ENCODE results near the gene SUPT5H. TPM values are rescaled to one million over a fixed set of nuclear protein-coding genes. Genes with fewer than 3 reads are reported as not detected.
"Not testable (repeated sequence)": the region's sequence is repeated elsewhere in the genome, so short reads cannot be mapped to it uniquely, and the experiment has no call there.

The SUPT5H gene
- total RNA-seq, 2 experiments from 2014 or later = 179 to 189 TPM

DNA sequence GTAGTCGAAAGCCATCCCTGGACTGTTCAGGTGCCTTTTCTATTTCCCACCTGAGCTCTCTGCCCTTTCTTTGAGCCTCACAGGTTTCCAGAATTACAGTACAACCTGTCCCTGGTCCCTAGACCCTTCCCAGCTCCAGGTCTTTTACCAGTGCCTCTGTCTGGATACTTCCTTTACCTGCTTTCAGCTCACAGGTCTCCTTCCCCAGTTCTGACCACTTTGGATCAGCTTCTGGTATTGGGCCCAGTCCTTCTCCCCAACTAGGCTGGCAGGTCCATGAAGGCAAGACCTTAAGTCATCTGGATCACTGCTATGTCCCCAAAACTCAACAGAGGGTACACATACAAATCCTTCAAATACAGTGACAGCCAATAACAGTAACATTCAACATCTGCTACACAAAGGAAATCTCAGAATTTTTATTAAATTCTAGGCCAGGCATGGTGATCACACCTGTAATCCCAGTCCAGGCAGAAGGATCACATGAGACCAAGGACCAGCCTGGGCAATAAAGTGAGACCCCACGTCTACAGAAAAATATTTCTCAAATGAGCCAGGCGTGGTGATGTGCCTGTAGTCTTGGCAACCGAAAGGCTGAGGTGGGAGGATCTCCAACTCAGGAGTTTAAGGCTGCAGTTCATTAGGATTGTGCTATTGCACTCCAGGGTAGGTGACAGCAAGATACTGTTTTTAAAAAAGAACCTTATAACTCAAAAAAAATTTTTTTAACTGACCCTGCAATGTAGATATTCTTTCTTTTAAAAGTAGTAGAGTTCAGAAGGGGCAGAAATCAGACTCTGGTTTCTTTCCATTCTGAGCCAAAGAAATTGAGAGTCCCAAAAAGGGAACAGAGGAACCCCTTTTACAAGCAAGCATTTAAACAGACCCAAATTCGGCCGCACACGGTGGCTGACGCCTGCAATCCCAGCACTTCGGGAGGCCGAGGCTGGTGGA lies 11.0 kb upstream of the SUPT5H start:
- POLR2A ChIA-PET = interaction anchor here (0.5 to 5.9 kb wide), 8 partner anchors 12 to 99 kb away, joined by 5 to 110 read pairs (median 12); partner anchors contain the start of genes GMFG, MED29, PAF1 and SAMD4B

DNA sequence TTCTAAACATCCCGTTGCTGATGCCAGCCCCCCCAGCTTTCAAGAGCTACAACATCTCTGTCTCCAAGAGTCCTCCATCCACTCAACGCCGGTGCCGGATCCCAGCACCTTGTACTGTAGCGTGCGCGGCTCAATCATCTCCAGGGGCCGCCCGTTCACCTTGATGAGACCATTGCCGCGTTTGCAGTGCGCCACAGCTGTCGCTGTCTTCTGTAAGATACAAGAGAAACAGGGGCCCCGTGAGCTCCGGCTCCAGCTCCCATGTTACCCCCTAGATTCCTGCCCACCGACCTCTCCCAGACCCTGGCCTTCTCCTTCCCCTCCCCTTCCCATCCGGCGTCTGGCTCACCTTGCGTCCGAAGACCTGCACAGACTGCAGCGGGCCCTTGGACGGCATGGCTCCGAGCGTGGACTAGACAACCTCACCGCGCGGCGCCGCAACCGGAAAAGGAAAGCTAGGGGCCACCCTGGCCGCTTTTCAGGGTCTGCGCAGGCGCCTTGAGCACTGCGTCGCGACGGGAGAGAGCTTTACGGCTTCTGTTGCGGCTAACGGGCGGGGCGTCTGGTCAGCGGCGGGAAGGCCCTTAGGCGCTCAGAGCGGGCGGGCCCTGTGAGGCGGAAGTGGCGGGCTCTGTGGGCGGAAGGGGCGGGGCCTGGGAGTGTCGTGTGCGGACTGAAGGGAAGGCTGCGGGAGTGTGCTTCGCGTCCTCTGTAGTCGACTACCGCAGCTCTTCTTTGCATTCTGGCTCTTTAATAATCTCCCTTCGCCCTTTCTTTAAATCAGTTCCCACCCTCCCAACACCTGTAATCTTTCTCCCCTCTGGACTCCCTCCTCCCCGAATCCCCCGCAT lies 9.7 kb upstream of the SUPT5H start, which contains the start of gene RPS16:
Gene RPS16 (minus strand): TSS at position 451 of the 851 bp plus-strand sequence. CDS start 54 bp downstream, at position 397.
- POLR2A ChIA-PET = interaction anchor here (0.5 to 5.9 kb wide), 25 partner anchors 9 to 1828 kb away, joined by 3 to 110 read pairs (median 4); partner anchors contain the start of genes DLL3, EID2B, FBL and GMFG
- CTCF ChIA-PET = interaction anchor here (0.6 to 1.8 kb wide), 10 partner anchors 11 to 236 kb away, joined by 3 to 12 read pairs (median 4); partner anchors contain the start of genes EID2, MED29, PAF1 and PLEKHG2

More for the DNA sequence above, 11.0 kb upstream of the SUPT5H start:
- CTCF ChIA-PET = interaction anchor here (0.6 to 1.8 kb wide), 8 partner anchors 10 to 235 kb away, joined by 3 to 12 read pairs (median 4); partner anchors contain the start of genes EID2, MED29, PAF1 and PLEKHG2

DNA sequence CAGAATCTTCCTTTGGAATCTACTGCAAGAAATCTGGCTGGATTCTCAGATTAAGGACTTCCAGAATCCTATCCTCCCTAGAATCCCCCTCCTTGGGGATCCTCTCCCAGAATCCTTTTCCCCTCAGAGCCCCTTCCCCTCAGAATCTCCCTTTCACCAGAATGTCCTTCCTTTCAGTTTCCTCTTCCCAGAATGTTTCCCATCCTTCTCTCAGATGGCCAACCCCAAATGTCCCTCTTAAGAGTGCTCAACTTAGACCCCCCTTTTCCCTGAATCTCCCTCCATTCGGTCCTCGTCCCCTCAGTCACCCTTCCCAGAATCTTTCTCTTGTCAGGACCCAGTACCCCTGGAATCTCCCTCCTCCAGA lies 9.0 kb upstream of the SUPT5H start:
- CTCF ChIA-PET = interaction anchor here (0.7 to 1.8 kb wide), 9 partner anchors 10 to 235 kb away, joined by 3 to 12 read pairs (median 4); partner anchors contain the start of genes EID2, MED29, PAF1 and PLEKHG2
- POLR2A ChIA-PET = interaction anchor here (0.5 to 5.9 kb wide), 25 partner anchors 9 to 1827 kb away, joined by 3 to 110 read pairs (median 4); partner anchors contain the start of genes DLL3, EID2B, FBL and GMFG

DNA sequence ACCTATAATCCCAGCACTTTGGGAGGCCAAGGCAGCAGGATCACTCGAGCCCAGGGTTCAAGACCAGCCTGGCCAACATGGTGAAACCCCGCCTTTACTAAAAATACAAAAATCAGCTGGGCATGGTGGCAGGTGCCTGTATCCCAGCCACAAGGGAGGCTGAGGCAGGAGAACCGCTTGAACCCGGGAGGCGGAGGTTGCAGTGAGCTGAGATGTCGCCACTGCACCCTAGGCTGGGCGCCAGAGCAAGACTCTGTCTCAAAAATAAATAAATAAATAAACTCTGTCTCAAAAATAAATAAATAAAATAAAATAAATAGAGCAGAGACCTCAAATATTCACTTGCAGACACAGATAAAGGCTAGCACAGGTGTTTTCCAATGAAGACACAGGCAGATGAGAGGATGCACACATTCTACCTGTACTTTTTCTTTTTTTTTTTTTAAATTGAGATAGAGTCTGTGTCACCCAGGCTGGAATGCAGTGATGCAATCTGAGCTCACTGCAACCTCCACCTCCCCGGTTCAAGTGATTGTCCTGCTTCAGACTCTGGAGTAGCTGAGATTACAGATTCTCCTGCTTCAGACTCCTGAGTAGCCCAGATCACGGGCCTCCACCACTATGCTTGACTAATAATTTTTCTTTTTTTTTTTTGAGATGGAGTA lies 7.0 kb upstream of the SUPT5H start:
- ChIA-PET CTCF (interaction anchor here (0.7 to 1.5 kb wide), 4 partner anchors 22 to 101 kb away, joined by 3 to 5 read pairs (median 3); partner anchors contain the start of gene EID2B), POLR2A (interaction anchor here (0.7 kb wide), 1 partner anchor 842 kb away, joined by 3 read pairs; no protein-coding TSS in a partner anchor)

DNA sequence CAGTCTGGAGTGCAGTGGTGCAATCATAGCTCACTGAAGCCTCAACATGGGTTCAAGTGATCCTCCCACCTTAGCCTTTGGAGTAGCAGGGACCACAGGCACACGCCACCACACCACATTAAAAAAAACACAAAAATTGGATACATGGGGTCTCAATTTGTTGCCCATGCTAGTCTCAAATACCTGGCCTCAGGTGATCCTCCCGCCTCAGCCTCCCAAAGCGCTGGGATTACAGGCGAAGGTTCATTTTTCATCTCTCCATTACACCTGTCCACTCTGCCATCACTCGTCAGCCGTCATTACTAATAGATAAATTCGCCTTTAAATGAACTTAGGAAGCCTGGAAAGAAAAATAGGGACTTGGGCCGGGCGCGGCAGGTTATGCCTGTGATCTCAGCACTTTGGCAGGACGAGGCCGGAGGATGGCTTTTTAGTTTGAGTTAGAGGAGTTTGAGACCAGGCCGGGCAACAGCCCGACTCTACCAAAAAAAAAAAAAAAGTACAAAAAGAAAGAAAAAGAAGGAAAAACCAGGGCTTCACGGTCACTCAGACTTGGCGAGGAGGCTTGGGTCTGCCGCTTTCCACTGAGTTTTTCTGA lies 685 bp upstream of the SUPT5H start:
- ChIA-PET POLR2A (interaction anchor here (0.6 to 5.6 kb wide), 4 partner anchors 11 to 1108 kb away, joined by 4 to 110 read pairs (median 6); partner anchors contain the start of gene RPS16), CTCF (interaction anchor here (0.7 to 3.3 kb wide), 6 partner anchors 11 to 322 kb away, joined by 4 to 14 read pairs (median 6); partner anchors contain the start of gene EID2B)

DNA sequence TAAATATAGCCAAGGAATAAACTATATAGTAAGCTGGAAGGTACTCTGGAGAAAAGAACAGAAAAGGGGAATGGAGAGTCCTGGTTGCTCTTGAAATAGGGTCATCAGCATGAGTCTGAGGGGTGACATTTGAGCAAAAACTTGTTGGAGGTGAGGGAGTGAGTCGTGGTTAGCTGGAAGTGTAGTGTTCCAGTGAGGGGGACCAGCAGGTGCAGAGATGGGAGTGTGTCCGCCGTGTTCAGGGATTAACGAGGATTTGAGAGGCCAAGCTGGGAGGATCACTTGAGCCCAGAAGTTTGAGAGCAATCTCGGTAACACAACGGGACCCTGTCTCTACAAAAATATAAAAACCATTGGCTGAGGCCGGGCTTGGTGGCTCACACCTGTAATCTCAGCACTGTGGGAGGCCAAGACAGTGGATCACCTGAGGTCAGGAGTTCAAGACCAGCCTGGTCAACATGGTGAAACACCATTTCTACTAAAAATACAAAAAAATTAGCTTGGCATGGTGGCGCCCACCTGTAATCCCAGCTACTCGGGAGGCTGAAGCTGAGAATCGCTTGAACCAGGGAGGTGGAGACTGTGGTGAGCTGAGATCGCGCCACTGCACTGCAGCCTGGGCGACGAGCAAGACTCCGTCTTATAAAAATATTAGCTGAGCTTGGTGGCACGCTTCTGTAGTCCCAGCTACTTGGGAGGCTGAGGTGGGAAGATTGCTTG lies 1.1 kb downstream of the SUPT5H start:
- CTCF ChIA-PET = interaction anchor here (0.6 to 3.3 kb wide), 7 partner anchors 11 to 398 kb away, joined by 4 to 14 read pairs (median 4); partner anchors contain the start of genes EID2B and RPS16
- POLR2A ChIA-PET = interaction anchor here (0.7 to 5.6 kb wide), 3 partner anchors 13 to 51 kb away, joined by 3 to 110 read pairs (median 5); partner anchors contain the start of genes RPS16 and ZFP36

DNA sequence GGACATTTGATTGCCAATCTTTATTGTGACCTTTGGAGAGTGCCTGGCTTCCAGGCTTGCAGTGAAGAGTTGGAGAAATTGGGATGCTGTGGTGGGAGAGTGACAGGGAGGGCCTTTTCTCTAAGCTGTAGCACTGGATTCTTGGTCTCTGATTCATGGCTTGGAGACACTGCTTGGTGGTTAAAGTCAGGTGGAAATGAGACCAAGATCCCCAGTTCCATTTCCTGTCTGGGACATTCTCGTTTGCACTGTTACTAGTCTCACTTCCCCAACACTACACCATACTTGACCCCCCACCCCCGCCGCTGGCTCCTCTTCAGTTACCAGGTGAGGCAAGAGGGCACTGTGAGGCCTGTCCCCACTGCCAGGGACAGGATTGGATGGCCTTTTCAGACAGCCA lies 2.9 kb downstream of the SUPT5H start:
- ChIA-PET POLR2A (interaction anchor here (0.6 to 5.6 kb wide), 2 partner anchors 15 to 95 kb away, joined by 3 to 110 read pairs; partner anchors contain the start of gene RPS16), CTCF (interaction anchor here (1.2 to 1.3 kb wide), 2 partner anchors 34 to 84 kb away, joined by 3 read pairs; partner anchors contain the start of gene EID2B)

DNA sequence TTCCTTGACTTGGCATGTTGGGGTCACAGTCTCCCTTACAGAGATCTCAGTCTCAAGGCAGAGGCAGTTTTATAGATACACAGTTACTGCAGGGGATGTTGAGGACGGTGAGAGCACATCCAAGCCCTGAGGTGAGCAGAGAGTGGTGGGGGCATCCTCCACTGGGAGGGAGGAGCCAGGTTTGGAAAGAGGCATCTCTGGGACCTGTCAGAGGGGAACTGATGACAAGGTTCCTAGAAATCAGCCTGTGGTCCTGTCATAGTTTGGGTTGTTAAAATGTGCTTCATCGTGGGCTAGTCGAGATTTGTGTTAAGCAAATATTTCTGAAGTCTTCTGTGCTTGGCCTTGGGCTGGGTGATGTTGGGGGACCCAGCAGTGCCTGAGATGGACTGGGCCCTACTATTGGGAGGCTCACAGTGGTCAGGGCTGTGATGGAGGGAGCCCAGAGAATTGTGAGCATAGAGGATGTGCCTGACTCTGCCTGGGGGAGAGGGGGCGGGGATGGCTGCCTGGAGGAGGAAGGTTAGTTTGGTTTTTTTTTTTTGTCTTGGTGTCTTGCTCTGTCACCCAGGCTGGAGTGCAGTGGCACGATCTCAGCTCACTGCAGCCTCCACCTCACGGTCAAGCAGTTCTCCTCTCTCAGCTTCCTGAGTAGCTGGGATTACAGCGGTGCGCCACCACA lies 3.9 kb downstream of the SUPT5H start:
- ChIA-PET POLR2A (interaction anchor here (5.6 kb wide), 1 partner anchor 16 kb away, joined by 110 read pairs; the partner anchor contains the start of gene RPS16), CTCF (interaction anchor here (1.2 kb wide), 1 partner anchor 83 kb away, joined by 3 read pairs; the partner anchor contains the start of gene EID2B)

DNA sequence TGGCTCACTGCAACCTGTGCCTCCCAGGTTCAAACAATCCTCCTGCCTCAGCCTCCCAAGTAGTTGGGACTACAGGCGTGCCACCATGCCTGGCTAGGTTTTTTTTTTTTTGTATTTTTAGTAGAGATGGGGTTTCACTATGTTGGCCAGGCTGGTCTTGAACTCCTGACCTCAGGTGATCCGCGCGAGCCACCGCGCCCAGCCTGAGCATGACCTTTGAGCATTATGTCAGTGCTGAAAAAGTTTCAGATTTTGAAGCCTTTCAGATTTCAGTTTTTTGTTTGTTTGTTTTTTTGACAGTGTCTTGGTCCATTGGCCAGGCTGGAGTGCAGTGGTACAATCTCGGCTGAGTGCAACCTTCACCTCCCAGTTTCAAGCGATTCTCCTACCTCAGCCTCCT lies 5.9 kb downstream of the SUPT5H start:
- CTCF ChIA-PET, POLR2A ChIA-PET: not testable (repeated sequence)

DNA sequence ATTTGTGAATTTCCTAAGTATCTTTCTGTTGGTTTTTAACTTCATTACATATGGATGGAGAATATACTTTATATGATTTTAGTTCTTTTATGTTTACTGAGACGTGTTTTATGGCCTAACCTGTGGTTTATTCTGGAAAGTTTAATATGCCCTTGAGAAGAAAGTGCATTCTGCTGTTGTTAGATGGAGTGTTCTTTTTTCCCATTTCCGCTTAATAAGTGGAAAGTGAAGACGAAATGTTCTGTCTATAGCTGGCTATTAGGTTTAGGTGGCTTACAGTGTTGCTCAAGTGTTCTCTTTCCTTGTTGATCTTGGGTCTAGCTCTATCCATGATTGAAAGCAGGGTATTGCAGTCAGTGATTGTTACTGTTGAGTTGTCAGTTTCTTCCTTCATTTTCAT lies 18.0 kb downstream of the SUPT5H start:
- POLR2A ChIA-PET = no interaction called here
- CTCF ChIA-PET = interaction anchor here (0.6 to 0.9 kb wide), 3 partner anchors 12 to 47 kb away, joined by 4 to 5 read pairs (median 4); no protein-coding TSS in a partner anchor

DNA sequence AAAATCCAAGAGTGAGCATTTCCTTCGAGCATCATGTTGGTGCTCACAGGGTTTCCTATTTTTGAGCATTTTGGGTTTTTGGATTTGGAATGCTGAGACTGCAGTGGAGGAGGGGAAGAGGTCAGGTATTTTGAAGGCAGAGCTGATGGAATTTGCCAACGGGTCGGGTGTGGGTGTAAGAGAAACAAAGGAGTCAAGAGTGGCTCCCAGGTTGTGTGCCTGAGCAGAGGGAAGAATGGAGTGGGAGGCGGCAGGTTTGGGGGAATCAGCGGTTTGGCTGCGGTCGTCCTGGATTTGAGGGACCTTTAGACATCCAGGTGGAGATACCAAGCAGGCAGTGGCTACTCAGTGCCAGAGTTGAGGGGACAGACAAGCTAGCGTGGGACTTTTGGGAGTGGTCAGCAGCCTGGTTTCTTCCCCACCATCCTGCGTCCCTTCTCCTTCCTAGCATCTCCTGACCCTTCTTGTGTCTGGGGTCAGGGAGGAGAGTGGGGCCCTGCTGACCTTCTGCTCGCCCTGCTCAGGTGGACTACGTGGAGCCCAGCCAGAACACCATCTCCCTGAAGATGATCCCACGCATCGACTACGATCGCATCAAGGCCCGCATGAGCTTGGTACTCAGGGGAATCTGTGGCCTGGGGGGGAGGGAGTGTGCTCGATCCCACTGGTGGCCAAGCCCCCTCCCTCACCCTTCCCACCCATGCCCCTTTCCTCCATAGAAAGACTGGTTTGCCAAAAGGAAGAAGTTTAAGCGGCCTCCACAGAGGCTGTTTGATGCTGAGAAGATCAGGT lies 20.8 kb downstream of the SUPT5H start:
- ChIA-PET POLR2A (no interaction called here), CTCF (no interaction called here)

DNA sequence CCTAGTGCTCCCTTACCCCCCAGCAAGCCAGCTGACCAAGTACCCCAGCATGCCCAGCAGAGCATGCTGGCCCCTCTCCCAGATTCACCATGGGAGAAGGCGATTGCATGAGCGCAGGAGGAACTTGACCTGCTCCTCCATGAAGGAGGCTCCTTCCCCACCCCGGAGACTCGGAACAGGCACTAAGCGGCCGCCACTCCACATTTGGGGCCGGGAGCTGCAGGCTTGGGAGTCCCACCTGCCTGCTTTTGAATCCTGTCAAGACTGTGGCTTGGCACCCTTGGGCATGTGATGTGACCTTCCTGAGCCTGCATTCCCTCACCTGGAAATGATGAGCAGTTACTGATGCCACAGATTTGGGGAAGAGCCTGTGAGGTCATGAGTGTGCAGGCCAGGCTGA lies 22.6 kb downstream of the SUPT5H start:
- CTCF ChIA-PET = no interaction called here

DNA sequence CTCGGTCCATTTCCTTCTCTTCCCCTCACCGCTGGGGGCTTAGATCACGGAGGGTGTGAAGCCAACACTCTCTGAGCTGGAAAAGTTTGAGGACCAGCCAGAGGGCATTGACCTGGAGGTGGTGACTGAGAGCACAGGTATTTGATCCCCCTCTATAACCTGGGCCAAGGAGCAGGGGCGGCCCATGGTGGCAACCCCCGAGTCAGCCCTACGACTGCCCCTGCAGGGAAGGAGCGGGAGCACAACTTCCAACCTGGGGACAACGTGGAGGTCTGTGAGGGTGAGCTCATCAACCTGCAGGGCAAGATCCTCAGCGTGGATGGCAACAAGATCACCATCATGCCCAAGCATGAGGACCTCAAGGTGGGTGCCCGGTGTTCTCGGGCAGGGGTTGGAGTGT lies 23.7 kb downstream of the SUPT5H start:
- ChIA-PET CTCF (interaction anchor here (1.0 kb wide), 1 partner anchor 70 kb away, joined by 3 read pairs; no protein-coding TSS in a partner anchor), POLR2A (no interaction called here)

More for the DNA sequence above, 22.6 kb downstream of the SUPT5H start:
- POLR2A ChIA-PET = no interaction called here

DNA sequence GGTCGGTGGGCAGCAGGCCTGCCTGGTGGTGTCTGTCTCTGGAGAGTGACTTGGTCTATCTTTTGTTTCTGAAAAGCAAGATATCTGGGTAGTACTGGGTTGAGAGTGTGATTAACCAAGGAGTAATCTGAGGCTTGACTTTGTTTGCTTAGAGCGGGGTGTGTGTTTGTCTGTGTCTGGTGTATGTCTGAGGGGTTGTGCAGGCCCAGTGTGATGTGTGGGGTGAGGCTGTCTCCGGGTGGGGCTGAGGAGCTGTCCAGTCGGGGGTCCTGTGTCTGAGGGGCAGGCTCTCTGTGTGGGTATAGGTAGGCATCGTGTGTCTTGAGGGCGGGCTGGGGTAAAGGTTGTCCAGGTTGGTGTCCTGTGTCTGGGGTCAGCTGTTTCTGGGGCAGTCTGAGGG lies 24.2 kb downstream of the SUPT5H start:
- ChIA-PET POLR2A (interaction anchor here (0.6 to 1.4 kb wide), 2 partner anchors 11 to 262 kb away, joined by 3 to 5 read pairs; partner anchors contain the start of gene TIMM50), CTCF (interaction anchor here (0.7 to 1.0 kb wide), 2 partner anchors 63 to 70 kb away, joined by 3 read pairs; partner anchors contain the start of gene EID2B)

DNA sequence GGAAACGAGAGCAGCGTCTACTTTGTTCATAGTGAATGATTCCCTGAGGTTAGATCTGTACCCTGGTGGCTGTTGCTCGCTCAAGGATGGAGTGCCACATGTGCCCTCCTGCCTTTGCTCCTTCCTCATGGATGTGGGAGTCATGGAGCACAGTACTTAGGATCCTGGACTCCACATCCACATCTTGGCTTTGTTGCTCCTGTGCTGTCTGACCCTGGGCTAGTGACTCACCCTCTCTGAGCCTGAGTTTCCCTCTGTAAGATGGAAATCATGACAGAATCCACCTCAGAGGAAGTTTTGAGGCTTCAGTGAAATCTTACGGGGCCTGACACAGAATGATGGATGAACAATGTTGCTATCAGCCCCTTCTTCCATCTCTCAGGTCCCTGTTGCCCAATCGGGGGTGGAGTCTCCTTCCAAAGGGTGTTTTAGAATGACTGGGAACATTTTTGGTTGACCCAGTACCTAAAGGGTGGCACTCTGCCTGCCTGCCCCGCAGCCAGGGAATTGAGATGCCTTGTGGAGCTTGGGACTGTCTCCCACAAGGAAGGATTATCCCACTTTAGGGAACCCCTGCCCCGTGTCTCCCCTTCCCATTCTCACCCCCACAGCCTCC lies 25.4 kb downstream of the SUPT5H start:
- ChIA-PET CTCF (no interaction called here), POLR2A (interaction anchor here (1.4 kb wide), 1 partner anchor 10 kb away, joined by 5 read pairs; the partner anchor contains the start of gene TIMM50)

All from activated CD8-positive, alpha-beta memory T cell treated with anti-CD3 and anti-CD28 coated beads for 36 hours (primary cell).